Fibroblast of peridontal ligament (primary cell): Measurements from ENCODE around the gene KCNAB1.
"Not testable (repeated sequence)": the region's sequence is repeated elsewhere in the genome, so short reads cannot be mapped to it uniquely, and the experiment has no call there.

ENCODE experiments used
- DNase-seq: peaks from one replicate; pipeline ENCODE4 v3.0.0-alpha.2; 2010; ENCODE audit errors: extremely low read depth

KCNAB1 gene

GRCh38 chr3:156539051-156539450, 418.7 kb downstream of the KCNAB1 start:
- DNase-seq: no peak

GRCh38 chr3:156539802-156540201, 419.4 kb downstream of the KCNAB1 start:
- no peak for DNase-seq

- DNase-seq: no peak
Measured at GRCh38 chr3:156542101-156543042, 422.0 kb downstream of the KCNAB1 start.

- DNase-seq: no peak
Measured at GRCh38 chr3:156543043-156543555, 422.7 kb downstream of the KCNAB1 start.

DNA sequence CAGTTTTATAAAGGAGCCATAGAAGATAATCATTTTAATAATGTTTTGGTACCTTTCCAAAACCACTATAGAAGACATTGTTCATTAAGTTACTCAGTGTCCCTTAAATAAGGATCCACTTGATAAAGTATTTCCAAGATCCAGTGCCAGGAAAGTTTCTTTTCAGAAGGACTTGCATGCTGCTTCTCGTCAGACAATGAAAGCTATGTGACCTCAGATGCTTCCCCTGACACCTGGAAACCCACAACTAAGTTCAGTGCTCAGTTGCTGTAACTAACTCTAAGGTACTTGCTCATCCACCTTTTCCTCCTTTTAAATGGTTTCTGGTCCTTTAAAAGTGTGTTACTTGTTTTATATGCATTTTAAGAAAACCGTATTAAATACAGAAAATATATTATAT, 427.3 kb downstream of the KCNAB1 start:
- DNase-seq: no peak

- DNase-seq: no peak
Measured at GRCh38 chr3:156548041-156548687, 427.8 kb downstream of the KCNAB1 start.

GRCh38 chr3:156548902-156549301, 428.5 kb downstream of the KCNAB1 start:
- DNase-seq: peak; percentile 32

GRCh38 chr3:156551261-156551660, 430.9 kb downstream of the KCNAB1 start:
- DNase-seq: peak; percentile 42

GRCh38 chr3:156551746-156552145, 431.4 kb downstream of the KCNAB1 start:
- peak; percentile 83 for DNase-seq

DNA sequence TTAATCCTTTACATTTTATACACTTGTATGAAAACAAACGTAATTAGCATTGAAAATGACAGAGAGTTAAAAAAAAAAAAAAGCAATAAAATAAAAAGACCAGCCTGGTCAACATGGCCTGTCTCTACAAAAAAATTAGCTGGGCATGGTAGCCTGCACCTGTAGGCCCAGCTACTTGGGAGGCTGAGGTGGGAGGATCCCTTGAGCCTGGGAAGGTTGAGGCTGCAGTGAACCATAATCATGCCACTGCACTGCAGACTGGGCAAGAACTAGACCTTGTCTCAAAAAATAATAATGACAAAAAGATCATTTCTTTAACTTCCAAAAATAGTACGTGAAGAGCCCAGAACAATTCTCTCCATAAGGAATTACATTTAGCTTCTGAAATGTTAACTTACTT, 432.6 kb downstream of the KCNAB1 start:
- no peak for DNase-seq

DNA sequence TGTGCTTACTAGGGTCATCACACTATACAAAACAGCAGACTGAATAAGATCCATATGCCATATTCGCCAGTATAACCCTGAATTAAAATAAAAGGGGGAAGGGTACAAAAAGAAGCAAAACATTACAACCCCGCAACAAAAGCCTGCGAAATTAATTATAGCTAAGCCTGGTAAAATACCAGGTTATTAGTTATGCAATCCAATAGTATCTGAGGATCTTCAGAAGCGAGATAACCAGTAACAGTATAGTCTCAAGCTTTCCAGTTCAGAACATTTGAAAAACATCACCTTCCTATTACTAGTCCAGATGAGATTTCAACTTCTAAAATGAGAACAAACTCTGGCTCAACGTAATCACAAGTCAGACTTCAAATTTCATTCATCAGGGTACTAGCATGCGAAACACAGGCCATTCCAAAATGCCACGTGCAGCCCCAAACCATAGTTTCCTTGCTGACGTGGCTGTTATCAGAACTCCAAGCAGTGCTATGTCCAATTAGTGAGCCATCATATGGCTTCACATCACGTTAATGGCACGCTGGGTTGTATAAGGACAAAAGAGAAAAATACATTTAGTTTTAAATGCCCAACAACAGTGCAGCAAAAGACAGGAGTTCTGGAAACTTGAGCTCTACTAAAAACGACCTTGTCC, 433.5 kb downstream of the KCNAB1 start:
- DNase-seq: peak; percentile 78

DNA sequence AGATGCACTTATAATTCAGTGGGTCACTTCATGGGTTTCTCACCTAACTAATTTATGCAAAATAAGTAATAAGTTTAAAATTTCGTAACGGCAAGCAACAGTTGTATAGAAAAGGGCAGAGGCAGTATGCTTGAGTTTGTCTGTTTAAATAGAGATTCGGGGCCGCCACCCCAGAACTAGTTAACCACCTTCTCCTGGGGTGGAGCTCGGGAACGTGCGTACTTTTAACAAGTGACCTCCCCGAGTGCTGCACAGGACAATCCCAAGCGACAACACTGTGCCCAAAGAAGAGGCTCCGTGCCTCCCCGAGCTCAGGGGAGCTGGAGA, 434.1 kb downstream of the KCNAB1 start:
- no peak for DNase-seq

DNA sequence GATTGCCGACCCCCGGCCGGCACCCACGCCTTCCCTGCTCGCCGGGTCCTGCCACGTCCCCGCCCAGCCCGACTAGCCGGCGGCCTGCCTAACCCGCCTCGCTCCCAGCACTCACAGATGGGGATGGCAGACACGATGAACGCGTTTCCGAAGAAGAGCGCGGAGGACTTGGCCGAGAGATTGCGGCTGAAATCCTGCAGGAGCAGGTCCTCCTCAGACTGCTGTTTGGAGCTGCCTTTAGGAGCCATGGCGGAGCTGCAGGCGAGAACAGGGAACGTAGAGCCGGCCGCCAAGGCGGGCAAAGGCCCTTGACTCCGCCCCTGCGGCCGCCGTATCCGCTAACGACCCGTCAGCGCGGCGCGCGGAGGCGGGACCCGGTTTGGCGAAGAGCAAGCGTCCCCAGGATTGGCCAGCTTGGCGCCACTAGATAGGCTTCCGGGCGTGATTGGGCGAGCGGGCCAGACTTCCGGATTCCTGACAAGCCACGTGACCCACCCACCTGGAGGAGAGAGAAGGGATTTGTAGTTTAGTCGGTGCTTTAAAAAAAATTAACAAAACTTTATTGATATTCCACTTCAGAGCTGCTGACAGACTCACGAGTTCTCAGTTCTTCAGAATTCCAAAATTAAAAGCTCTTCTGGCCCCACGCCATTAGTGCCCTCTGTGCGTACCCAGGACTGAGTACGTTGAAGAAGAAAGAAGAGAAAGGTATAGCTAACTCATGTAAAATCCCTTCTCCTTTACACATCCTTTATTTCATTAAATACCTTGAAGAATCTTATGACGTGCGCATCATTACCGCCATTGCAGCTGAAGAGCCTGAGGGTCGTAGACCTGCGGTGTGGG, 434.7 kb downstream of the KCNAB1 start, which contains the start of gene SSR3:
TSS of gene SSR3 (minus strand) at position 276 of the 846 bp plus-strand sequence. CDS start at position 248, 28 bp downstream.
- peak; percentile 99 for DNase-seq

DNA sequence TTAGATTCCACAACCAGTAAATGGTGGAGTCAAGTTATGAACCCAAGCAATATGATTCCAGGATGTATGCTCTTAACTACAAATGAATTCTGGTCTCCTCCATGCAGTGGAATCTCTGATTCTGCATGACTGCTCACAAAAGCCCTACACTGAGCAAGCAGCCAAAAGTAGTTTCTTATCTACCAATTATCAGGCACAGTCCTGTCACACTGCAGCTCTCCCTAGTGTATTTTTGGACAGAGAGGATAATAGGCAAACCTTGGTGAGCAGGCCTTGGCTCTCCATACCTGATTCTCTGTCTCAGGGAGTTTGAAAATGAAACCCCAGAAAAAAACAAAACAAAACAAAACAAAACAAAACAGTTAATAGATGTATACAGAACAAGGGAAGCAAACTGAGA, 438.0 kb downstream of the KCNAB1 start:
- no peak for DNase-seq

DNA sequence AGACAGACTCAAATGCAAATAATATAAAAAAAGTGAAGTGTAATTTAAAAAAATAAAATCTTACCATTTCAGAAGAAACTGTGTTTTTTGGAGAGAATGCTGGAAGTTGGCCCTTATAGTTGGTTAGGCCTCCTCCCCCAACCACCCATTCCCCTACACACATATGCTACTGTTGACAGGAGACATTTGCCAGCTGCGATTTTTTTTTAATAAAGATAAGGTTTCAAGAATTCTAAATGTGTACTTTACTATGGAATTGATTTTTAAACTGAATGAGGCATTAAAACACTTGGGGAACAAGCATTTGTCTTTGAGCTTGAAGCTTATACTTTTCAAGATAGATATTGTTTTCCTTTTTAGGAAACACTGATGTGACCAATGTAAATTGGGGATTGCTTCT, 438.9 kb downstream of the KCNAB1 start:
- no peak for DNase-seq

DNA sequence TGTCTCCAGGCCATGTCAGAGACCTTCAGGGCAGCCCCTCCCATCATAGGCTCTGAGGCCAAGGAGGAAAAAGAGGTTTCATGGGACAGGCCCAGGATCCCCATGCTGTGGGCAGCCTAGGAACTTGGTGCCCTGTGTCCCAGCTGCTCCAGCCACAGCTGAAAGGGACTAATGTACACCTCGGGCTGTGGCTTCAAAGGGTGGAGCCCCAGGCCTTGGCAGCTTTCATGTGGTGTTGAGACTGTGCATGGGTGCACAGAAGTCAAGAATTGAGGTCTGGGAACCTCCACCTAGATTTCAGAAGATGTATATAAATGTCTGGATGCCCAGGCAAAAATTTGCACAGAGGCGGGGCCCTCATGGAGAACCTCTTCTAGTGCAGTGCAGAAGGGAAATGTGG, 441.2 kb downstream of the KCNAB1 start:
- no peak for DNase-seq

DNA sequence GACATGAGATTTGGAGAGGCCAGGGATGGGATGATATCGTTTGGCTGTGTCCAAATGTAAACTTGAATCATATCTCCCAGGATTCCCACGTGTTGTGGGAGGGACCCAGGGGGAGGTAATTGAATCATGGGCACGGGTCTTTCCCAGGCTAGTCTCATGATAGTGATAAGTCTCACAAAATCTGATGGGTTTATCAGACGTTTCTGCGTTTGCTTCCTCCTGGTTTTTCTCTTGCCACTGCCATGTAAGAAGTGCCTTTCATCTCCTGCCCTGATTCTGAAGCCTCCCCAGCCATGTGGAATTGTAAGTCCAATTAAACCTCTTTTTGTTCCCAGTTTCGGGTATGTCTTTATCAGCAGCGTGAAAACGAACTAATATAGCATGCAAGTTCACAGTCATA, 442.1 kb downstream of the KCNAB1 start:
- DNase-seq: not testable (repeated sequence)

DNA sequence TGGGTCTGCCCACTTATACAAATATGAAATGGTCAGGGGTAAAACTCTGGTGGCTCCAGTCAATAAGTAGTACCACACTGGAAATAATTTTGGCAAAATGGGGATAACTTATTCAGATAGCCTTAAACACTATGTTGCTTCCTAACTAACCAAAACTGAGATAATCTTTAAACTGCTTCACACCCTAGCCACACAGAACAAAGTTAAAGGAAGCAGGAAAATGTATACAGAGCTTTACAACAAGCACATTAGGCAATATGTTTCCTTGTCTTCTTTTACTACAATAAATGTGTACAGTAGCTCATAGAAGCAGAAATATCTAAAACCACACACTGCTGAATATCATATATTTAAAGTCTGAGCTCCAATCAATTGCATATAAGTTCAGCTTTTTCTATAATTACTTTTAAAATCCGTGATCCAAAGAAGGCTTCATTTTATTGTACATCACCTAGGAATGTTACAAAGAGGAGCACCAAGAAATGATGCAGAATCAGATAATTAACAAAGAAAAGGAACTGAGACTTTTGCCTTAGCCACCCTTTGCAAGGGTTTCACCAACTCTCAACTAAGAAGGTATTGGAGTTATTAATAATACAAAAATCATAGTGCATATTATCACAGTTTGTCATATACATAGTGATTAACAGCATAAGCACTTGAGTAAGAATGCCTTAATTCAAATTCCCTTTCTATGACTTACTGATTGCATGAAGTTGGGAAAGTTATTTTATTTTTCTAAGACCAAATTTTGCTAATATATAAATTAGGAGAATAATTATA, 443.7 kb downstream of the KCNAB1 start:
- no peak for DNase-seq

- not testable (repeated sequence) for DNase-seq
Measured at GRCh38 chr3:156569016-156569415, 448.6 kb downstream of the KCNAB1 start.

- not testable (repeated sequence) for DNase-seq
Measured at GRCh38 chr3:156569881-156570280, 449.5 kb downstream of the KCNAB1 start.

DNA sequence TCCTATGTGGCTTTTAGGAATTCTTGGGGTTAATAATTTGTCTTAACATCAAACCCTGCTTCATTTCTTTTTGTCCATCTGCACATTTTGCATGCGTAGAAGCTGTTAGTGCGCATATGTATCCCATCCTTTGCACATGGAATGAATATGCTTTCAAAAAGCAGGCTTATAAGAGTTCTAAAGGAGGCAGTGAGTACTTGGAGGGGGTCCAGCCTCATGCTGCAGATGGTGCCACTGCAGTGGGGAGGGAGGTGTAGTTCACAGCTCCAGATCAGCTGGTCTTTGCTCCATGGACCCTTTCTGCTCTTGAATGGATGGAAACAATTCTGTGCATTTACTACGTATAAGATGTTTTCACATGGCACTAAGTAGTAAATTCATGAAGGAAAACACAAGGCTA, 455.3 kb downstream of the KCNAB1 start:
- no peak for DNase-seq
